BLaER1 (cell line): Measurements from ENCODE around the gene EHD3.

Experiments used
- H3K27ac ChIP-seq: shearing (Covaris generic); formaldehyde crosslinking; 2 replicates; pipeline ENCODE4 v1.8.1; 2022
- H3K27me3 ChIP-seq: shearing (Covaris generic); formaldehyde crosslinking; 2 replicates; pipeline ENCODE4 v1.8.1; 2022
- H3K36me3 ChIP-seq: shearing (Covaris generic); formaldehyde crosslinking; 2 replicates; pipeline ENCODE4 v1.8.1; 2022
- H3K4me1 ChIP-seq: shearing (Covaris generic); formaldehyde crosslinking; 2 replicates; pipeline ENCODE4 v1.8.1; 2022
- H3K4me2 ChIP-seq: shearing (Covaris generic); formaldehyde crosslinking; 2 replicates; pipeline ENCODE4 v1.8.1; 2022
- H3K4me3 ChIP-seq: shearing (Covaris generic); formaldehyde crosslinking; 2 replicates; pipeline ENCODE4 v1.8.1; 2022
- H3K9ac ChIP-seq: shearing (Covaris generic); formaldehyde crosslinking; 2 replicates; pipeline ENCODE4 v1.8.1; 2022
- H3K9me3 ChIP-seq: shearing (Covaris generic); formaldehyde crosslinking; 2 replicates; pipeline ENCODE4 v1.8.1; 2022
- H4K20me1 ChIP-seq: shearing (Covaris generic); formaldehyde crosslinking; 2 replicates; pipeline ENCODE4 v1.8.1; 2022
- Cebpa-rat ChIP-seq: shearing (Covaris generic); IDR thresholded peaks from 2 replicates; pipeline ENCODE4 v1.8.1; 2022

The EHD3 gene

DNA sequence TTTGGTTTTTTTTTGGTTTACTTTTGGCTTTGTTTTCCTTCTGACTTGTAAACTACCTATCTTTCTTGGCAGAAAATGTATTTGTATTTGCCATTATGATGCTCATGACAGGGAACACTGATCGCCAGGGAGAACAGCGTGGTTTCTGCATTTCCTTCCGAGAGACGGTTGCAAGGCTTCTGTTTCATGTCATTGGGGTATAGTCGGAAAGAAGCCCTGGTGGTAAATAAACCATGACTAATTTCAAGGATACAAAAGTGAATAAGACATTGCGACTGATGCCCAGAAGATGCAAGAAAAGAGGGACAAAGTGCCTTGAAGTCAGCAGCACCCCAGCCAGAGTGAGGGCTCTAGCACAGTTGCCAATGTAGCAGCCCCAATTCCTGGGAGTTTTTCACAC is 12.4 kb upstream of the EHD3 start:
- Histone ChIP-seq H3K9me3 (no peaks in the 10 kb centered on the region), H3K4me3 (peak overlapping the region; percentile 49; the same call in 1 of the 2 replicates), H3K4me1 (peaks cover 83% of the 10 kb centered on the region), H3K36me3 (no peaks in the 10 kb centered on the region), H4K20me1 (no peaks in the 10 kb centered on the region), H3K27me3 (no peaks in the 10 kb centered on the region), H3K27ac (peak overlapping the region; percentile 90), H3K9ac (peak overlapping the region; percentile 72), H3K4me2 (peak overlapping the region; percentile 86)
- TF ChIP-seq Cebpa-rat, result no peak

DNA sequence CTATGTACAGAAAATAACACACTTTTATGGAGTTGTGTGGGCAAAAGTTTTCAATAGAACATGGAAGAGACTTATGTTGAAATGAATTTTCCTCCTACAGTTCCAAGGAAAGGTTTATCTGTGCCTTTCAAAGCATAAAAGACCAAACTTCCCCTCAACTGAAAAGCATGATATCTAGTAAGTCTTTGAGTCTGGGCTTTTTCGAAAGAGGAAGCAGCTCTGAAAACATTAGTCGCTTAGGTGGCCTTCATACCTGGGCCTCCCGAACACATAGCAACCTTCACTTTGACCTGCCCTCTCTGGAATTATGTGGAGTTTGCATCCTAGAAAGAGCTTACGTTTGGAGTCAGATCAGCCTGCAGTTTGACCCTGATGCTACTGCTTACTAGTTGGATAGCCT is 11.9 kb upstream of the EHD3 start:
- Histone ChIP-seq H3K36me3 (no peaks in the 10 kb centered on the region), H3K27me3 (no peaks in the 10 kb centered on the region), H3K9ac (peak overlapping the region; percentile 72), H3K4me3 (peak overlapping the region; percentile 49; the same call in 1 of the 2 replicates), H3K4me1 (peaks cover 83% of the 10 kb centered on the region), H3K9me3 (no peaks in the 10 kb centered on the region), H3K4me2 (peak overlapping the region; percentile 86), H4K20me1 (no peaks in the 10 kb centered on the region), H3K27ac (peak overlapping the region; percentile 90)
- TF ChIP-seq Cebpa-rat, result no peak

DNA sequence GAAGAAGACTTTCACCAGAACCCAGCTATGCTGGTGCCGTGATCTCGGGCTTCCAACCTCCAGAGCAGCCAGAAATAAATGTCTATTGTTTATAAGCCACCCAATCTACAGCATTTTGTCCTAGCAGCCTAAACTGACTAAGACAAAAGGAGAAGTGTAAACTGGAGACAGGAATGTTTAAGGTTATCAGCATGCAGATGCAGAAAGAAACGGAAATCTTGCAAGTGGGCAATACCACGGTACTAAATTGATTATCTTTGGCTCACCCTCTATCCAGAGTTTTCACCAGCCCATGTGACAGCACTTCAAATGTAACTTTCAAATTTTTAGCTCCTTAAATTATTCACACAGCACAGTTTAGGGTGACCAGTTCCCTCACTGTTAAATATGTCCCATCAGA is 10.9 kb upstream of the EHD3 start:
- Histone ChIP-seq H3K4me3 (no peak overlapping the region), H3K4me1 (peaks cover 83% of the 10 kb centered on the region), H3K36me3 (no peaks in the 10 kb centered on the region), H3K27me3 (no peaks in the 10 kb centered on the region), H4K20me1 (no peaks in the 10 kb centered on the region), H3K9ac (no peak overlapping the region), H3K27ac (peak overlapping the region; percentile 90), H3K4me2 (peak overlapping the region; percentile 86), H3K9me3 (no peaks in the 10 kb centered on the region)
- TF ChIP-seq Cebpa-rat, result no peak

DNA sequence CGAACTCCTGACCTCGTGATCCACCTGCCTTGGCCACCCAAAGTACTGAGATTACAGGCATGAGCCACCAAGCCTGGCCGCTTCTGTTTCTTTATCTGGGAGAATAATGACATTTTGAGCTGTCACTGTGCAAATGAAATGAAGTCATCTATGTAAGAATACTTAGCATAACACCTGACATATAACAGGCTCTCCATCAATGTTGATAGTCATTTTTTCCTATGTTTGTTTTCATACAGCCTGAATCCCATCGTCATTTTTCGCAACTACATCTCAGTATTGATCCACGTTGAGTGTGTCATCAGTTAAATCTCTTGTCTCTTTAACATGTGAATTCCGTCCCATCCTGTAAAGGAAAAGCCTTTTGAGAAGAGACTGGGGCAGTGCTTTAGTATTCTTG is 10.2 kb upstream of the EHD3 start:
- no peaks in the 10 kb centered on the region for H4K20me1 ChIP-seq
- H3K4me2 ChIP-seq, result peak overlapping the region; percentile 86
- H3K36me3 ChIP-seq, result no peaks in the 10 kb centered on the region
- H3K27me3 ChIP-seq, result no peaks in the 10 kb centered on the region
- H3K9ac ChIP-seq, result no peak overlapping the region
- H3K9me3 ChIP-seq, result no peaks in the 10 kb centered on the region
- no peak overlapping the region for H3K4me3 ChIP-seq
- TF ChIP-seq Cebpa-rat, result no peak
- H3K4me1 ChIP-seq, result peaks cover 83% of the 10 kb centered on the region
- peak overlapping the region; percentile 90 for H3K27ac ChIP-seq

DNA sequence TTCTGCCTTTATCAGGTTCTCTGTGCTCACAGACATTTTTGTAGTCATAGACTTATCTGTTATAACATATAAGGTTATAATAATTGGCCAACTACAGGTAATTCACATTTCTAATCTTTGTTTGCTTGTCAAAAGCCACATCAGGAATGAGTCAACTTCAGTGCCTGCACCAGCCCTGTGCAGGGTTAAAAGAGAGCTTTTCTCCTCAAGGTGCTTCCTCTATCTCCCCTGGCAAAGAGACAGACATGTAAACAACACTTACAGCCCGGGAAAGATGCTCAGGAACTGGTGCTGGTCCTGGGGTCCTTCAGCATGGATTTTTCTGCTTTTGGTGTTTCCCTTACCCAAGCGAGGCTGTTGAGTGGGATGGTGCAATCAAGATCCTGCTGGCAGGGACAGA is 7.7 kb upstream of the EHD3 start:
- H4K20me1 ChIP-seq, result no peaks in the 10 kb centered on the region
- no peaks in the 10 kb centered on the region for H3K36me3 ChIP-seq
- peak overlapping the region; percentile 42; the same call in 1 of the 2 replicates for H3K27ac ChIP-seq
- TF ChIP-seq Cebpa-rat, result no peak
- no peaks in the 10 kb centered on the region for H3K27me3 ChIP-seq
- H3K4me3 ChIP-seq, result no peak overlapping the region
- no peaks in the 10 kb centered on the region for H3K9me3 ChIP-seq
- peaks cover 61% of the 10 kb centered on the region for H3K4me1 ChIP-seq
- no peak overlapping the region for H3K9ac ChIP-seq
- peak overlapping the region; percentile 64 for H3K4me2 ChIP-seq

DNA sequence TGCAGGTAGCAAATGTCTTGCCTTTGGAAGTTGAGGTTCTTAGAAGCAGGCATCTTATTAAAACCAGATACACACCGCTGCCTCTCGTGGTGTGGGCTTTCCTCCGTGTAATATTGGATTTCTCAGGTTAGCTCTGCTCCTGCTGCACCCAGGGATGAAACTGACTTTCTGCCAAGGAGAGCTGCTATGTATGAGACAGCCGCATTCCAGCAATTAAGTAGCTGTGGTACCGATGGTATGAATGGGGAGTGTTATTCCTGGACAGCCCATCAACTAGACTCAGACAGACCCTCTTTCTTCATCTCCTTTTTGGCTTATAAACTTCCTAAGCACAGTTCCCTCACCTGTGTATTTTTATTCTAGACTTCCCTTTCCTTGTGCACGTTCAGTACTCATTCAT is 6.8 kb upstream of the EHD3 start:
- Histone ChIP-seq H3K27me3 (no peaks in the 10 kb centered on the region), H4K20me1 (no peaks in the 10 kb centered on the region), H3K4me3 (no peak overlapping the region), H3K9me3 (no peaks in the 10 kb centered on the region), H3K4me2 (peak overlapping the region; percentile 64), H3K9ac (no peak overlapping the region), H3K27ac (0 out of 2 replicates have a peak overlapping the region, but pooled peaks have one; percentile 42), H3K4me1 (peaks cover 53% of the 10 kb centered on the region), H3K36me3 (no peaks in the 10 kb centered on the region)
- TF ChIP-seq Cebpa-rat, result no peak

DNA sequence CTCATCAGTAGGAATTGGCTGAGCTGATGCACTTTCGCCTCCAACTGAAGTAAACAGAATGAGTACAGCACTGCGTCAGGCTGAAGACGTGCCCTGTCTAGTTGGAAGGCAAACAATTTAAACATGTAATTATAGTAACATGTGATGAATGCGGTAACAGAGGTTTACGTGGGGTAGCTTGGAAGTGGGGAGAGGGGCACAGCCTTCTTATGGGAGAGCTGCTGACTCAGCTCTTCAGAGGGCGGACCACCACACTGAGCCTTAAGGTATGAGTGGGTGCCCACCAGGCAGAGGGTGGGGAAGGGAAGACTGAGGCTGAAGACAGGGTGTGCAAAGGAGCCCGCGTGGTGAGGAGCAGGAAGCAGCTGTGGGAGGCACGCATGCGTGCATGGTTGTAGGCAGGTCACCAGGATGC is 6.2 kb upstream of the EHD3 start:
- peak overlapping the region; percentile 64 for H3K4me2 ChIP-seq
- H3K27ac ChIP-seq, result 0 out of 2 replicates have a peak overlapping the region, but pooled peaks have one; percentile 33
- TF ChIP-seq Cebpa-rat, result no peak
- no peaks in the 10 kb centered on the region for H4K20me1 ChIP-seq
- no peak overlapping the region for H3K4me3 ChIP-seq
- H3K27me3 ChIP-seq, result no peaks in the 10 kb centered on the region
- H3K9me3 ChIP-seq, result no peaks in the 10 kb centered on the region
- no peaks in the 10 kb centered on the region for H3K36me3 ChIP-seq
- peaks cover 48% of the 10 kb centered on the region for H3K4me1 ChIP-seq
- H3K9ac ChIP-seq, result no peak overlapping the region

DNA sequence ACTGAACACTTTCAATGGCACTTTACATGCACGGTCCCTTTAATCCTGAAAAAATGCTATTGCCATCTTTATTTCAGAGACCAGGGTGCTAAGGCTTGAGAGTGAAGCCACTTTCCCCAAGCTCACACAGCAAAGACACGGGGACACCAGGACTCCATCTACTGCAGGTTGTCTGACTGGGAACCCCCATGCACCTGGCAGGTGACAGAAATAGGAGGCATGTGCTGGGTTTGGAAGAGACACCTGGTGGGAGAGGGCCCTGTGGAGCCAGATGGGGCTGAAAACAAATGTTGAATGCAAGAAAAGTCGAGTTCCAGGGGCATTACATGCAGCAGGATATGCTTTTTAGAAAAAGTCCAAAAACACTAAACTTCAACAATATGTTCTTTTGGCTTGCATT is 5.2 kb upstream of the EHD3 start:
- H3K4me2 ChIP-seq, result no peak overlapping the region
- no peak overlapping the region for H3K27ac ChIP-seq
- H3K4me1 ChIP-seq, result peaks cover 48% of the 10 kb centered on the region
- no peaks in the 10 kb centered on the region for H4K20me1 ChIP-seq
- no peaks in the 10 kb centered on the region for H3K9me3 ChIP-seq
- no peak overlapping the region for H3K9ac ChIP-seq
- H3K36me3 ChIP-seq, result no peaks in the 10 kb centered on the region
- H3K27me3 ChIP-seq, result no peaks in the 10 kb centered on the region
- no peak for TF ChIP-seq Cebpa-rat
- H3K4me3 ChIP-seq, result no peak overlapping the region

DNA sequence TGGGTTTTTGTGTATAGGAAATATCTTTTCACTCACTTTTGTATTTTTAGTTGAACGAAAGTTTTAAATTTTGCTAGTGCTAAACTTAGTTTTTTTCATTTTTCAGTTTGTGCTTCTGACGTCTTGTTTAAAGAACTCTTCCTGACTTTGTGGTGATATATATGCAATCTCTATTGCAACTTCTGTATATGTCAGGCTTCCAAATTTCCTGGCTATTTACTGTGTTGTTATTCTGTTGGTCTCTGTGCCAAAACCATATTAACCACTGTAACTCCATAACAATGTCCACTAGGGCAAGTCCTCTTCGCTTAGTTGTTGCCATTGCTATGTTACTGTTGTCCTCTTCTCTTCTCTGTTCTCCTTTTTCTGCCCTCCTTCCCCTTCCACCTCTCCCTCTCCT is 3.2 kb upstream of the EHD3 start:
- H3K4me2 ChIP-seq, result no peak overlapping the region
- H3K9me3 ChIP-seq, result no peaks in the 10 kb centered on the region
- H4K20me1 ChIP-seq, result no peaks in the 10 kb centered on the region
- peaks cover 59% of the 10 kb centered on the region for H3K4me1 ChIP-seq
- no peak overlapping the region for H3K9ac ChIP-seq
- no peak overlapping the region for H3K27ac ChIP-seq
- no peaks in the 10 kb centered on the region for H3K27me3 ChIP-seq
- no peak overlapping the region for H3K4me3 ChIP-seq
- no peaks in the 10 kb centered on the region for H3K36me3 ChIP-seq
- no peak for TF ChIP-seq Cebpa-rat

DNA sequence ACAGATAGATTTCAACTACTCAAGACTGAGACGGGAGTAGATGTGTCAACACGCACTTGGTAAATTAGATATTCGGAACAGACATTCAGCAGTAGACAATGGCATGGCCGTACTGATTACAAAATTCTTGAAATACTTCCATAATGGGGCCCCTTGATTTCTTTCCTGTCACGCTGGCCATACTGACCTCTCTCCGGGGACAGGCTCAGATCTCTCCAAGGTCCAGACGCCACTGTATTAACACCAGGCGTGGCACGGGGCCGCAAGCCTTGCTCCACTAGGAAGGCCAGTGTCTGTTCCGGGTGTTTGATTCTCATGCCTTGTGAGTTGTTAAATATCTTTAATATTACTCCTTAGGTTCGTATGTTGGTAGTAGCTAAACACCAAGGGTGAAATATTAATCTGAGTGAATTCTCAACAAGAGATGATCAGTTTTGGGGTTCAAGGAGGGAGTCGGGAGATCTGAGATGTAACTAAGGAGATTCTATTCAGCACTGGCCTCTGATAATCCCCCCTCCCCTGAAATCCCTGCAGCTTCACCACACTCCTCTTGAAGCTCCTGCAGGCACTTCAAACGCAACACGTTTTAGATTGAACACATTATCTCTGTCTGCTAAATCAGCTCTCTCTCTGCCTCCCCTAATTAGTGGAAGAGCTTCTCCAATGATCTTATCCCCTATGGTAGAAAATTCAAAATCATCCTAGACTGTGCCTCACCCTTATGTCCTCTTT is 2.2 kb upstream of the EHD3 start:
- Histone ChIP-seq H3K27ac (no peak overlapping the region), H3K4me1 (peaks cover 60% of the 10 kb centered on the region), H3K4me2 (no peak overlapping the region), H3K27me3 (no peaks in the 10 kb centered on the region), H4K20me1 (no peaks in the 10 kb centered on the region; the same call in 1 of the 2 replicates), H3K9me3 (no peaks in the 10 kb centered on the region), H3K9ac (no peak overlapping the region), H3K4me3 (no peak overlapping the region), H3K36me3 (no peaks in the 10 kb centered on the region)
- TF ChIP-seq Cebpa-rat, result no peak
